LNCaP clone FGC (cell line): ENCODE results near the gene GCSAM.
A peak's percentile ranks its signal among the peaks of the same experiment; 100 is the strongest.

Experiments used
- DNase-seq: peaks from one replicate; pipeline ENCODE4 v3.0.0-alpha.2; 2011; ENCODE audit warnings: low read depth
- H3K4me3 ChIP-seq: 2 replicates; pipeline ENCODE4 v1.5.1; 2011; ENCODE audit warnings: mild to moderate bottlenecking, low read depth, low read length, control low read depth
- CTCF ChIP-seq: IDR thresholded peaks from 2 replicates; pipeline ENCODE4 v1.5.1; 2012; ENCODE audit warnings: mild to moderate bottlenecking; ENCODE audit not compliant: control insufficient read depth, insufficient read depth; ENCODE audit errors: extremely low read depth

Gene GCSAM

GRCh38 chr3:112149136-112149535 is 16.1 kb upstream of the GCSAM start:
- DNase-seq = no peak
- TF ChIP-seq CTCF = 0 out of 2 replicates have a peak, but pooled peaks have one; percentile 1
- no peak overlapping the region for H3K4me3 ChIP-seq

DNA sequence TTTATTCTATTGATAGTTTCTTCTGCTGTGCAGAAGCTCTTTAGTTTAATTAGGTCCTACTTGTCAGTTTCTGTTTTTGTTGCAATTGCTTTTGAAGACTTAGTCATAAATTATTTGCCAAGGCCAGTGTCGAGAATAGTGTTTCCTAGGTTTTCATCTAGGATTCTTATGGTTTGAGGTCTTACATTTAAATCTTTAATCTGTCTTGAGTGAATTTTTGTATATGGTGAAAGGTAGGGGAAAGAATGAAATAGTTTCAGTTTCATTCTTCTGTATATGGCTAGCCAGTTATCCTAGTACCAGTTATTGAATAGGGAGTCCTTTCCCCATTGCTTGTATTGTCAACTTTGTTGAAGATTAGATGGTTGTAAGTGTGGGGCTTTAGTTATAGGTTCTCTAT is 10.6 kb upstream of the GCSAM start:
- DNase-seq = no peak
- no peak overlapping the region for H3K4me3 ChIP-seq
- no peak for TF ChIP-seq CTCF

- no peak for TF ChIP-seq CTCF
- no peak overlapping the region for H3K4me3 ChIP-seq
- no peak for DNase-seq
Measured at GRCh38 chr3:112143251-112143650, 10.2 kb upstream of the GCSAM start.

GRCh38 chr3:112141293-112141692 is 8.2 kb upstream of the GCSAM start:
- no peak for TF ChIP-seq CTCF
- H3K4me3 ChIP-seq = no peak overlapping the region
- no peak for DNase-seq

DNA sequence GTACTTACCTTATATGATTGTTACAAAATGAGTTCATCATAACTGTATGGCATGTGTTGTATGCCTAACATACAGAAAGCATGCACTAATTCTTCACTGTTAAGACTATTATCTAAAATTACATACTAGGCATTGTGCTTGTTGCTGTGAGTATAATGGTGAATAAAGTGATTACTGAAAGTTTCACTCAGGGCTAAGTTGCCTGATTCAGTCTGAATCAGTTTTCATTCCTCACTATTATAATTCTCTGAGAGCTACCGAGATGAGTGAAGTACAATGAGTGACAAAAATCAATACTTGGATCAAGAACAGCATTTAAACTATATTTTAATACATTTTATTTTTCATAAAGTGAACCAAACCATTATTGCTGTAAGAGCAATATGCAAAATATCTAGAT is 7.5 kb upstream of the GCSAM start:
- TF ChIP-seq CTCF = no peak
- no peak for DNase-seq
- H3K4me3 ChIP-seq = no peak overlapping the region

DNA sequence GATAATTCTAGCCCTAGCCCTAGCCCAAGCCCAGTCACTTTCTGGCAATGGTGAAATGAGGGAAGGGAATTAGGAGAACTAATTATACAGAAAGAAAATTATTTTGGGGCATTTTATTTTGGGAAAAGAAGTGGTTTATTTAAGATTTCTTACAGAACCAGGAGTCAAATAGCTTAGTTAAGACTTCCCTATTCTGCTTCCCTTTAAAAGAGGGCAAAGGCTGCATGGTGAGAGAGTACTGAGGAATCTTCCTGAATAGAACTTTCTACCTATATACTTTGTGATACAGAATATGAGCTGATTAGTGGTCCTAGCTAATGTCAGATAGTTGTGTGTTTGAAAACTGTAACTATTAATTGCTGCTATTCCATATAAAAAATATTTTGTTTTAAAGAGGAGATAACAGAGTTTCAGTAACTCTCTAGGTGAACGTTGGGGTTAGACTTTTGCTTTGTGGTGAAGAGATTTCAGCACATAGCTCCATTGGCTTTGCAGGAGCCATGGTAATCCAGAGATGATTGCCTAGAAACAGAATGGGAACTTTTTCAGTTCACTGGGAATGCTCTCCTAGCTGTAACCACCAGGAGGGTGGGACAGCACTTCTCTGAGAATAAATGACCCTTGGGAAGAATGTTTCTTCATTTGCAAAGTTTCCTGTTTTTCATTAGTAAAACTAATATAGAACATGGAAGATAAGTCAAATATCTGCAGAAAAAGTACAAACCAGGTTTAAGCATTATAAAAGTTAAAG is 5.3 kb upstream of the GCSAM start:
- H3K4me3 ChIP-seq = no peak overlapping the region
- TF ChIP-seq CTCF = no peak
- DNase-seq = no peak

GRCh38 chr3:112137781-112138180 is 4.7 kb upstream of the GCSAM start:
- no peak overlapping the region for H3K4me3 ChIP-seq
- no peak for TF ChIP-seq CTCF
- DNase-seq = no peak
